HepG2 (cell line): ENCODE data around the gene ACE. TPM values are rescaled to one million over a fixed set of nuclear protein-coding genes. Genes with fewer than 3 reads are reported as not detected.

Experiments used
- ATAC-seq: fragments of 200-7000 bp; cut with Tn5 transposase; 3 replicates; pipeline ENCODE4 v1.9.1; 2020; ENCODE audit warnings: mild to moderate bottlenecking, moderate library complexity
- BruUV-seq: library from RNA; stranded (reverse); fragments of 400-500 nt; replicated peaks from 2 replicates; lab custom pipeline; 2021; lab: Mats Ljungman, UMichigan
- CTCF ChIA-PET: fragments of 300-600 bp; formaldehyde crosslinking; extraction: SDS; loops from one replicate; lab custom pipeline; 2021; ENCODE audit warnings: low total read pairs, inconsistent platforms, low intra/inter-chr PET ratio; lab: Yijun Ruan, JAX
- POLR2A ChIA-PET: fragments of 350-600 bp; sonication (Branson Sonifier 250); formaldehyde crosslinking; loops from one replicate; lab custom pipeline; 2020; ENCODE audit warnings: antibody characterized with exemption, inconsistent platforms; lab: Yijun Ruan, JAX
- DNase-seq: peaks from one replicate; pipeline ENCODE4 v3.0.0-alpha.2; 2015; ENCODE audit warnings: low spot score
- FAIRE-seq: peaks from 3 replicates; lab custom pipeline; 2011; peaks lifted over from hg19 to GRCh38; lab: Jason Lieb, UNC
- H2AFZ ChIP-seq: one replicate; pipeline ENCODE4 v1.6.1; 2011; ENCODE audit warnings: low read length, inconsistent platforms
- H3K27ac ChIP-seq: fragments of 300-600 bp; 3 replicates; pipeline ENCODE4 v1.8.0; 2011; ENCODE audit warnings: mixed run types, mild to moderate bottlenecking, mixed read lengths, low read length, inconsistent platforms; ENCODE audit not compliant: insufficient read depth; ENCODE audit errors: extremely low read length
- H3K27me3 ChIP-seq, 2 experiments: fragments of 200-600 bp in 1 of 2; 2 replicates in 1 of 2; 3 replicates in 1 of 2; pipeline versions ENCODE4 v1.6.0 to v1.8.0; 2011; ENCODE audit warnings: low read length in 2 of 2, mild to moderate bottlenecking in 2 of 2, moderate library complexity in 2 of 2, inconsistent platforms in 1 of 2; ENCODE audit not compliant: insufficient read depth in 2 of 2, control insufficient read depth in 1 of 2
- H3K36me3 ChIP-seq, 2 experiments: fragments of 200-600 bp in 1 of 2; replicated peaks in 1 of 2; 2 replicates in 1 of 2; 3 replicates in 1 of 2; pipeline versions ENCODE4 v1.5.1 to v1.8.0; 2011; ENCODE audit warnings: low read length in 2 of 2, inconsistent platforms in 1 of 2; ENCODE audit not compliant: insufficient read depth in 2 of 2, control insufficient read depth in 1 of 2
- H3K4me1 ChIP-seq: 2 replicates; pipeline ENCODE4 v1.5.1; 2012; ENCODE audit warnings: low read length, inconsistent platforms; ENCODE audit not compliant: insufficient read depth
- H3K4me2 ChIP-seq: 2 replicates; pipeline ENCODE4 v1.6.0; 2011; ENCODE audit warnings: low read depth, low read length, inconsistent platforms
- H3K4me3 ChIP-seq, 3 experiments: fragments of 200-600 bp in 1 of 3; sonication (generic), shearing (Covaris generic) in 1 of 3; replicated peaks in 1 of 3; 2 replicates each; pipeline ENCODE4 v1.5.1; 2011 to 2016; ENCODE audit warnings: low read length in 3 of 3, inconsistent platforms in 2 of 3, low read depth in 2 of 3, mild to moderate bottlenecking in 2 of 3, control low read depth in 1 of 3, mixed read lengths in 1 of 3; ENCODE audit not compliant: insufficient read depth in 1 of 3
- H3K79me2 ChIP-seq: one replicate; pipeline ENCODE4 v1.6.1; 2011; ENCODE audit warnings: low read length, inconsistent platforms; ENCODE audit not compliant: insufficient read depth
- H3K9ac ChIP-seq: 2 replicates; pipeline ENCODE4 v1.6.0; 2011; ENCODE audit warnings: mild to moderate bottlenecking, low read depth, low read length, inconsistent platforms; ENCODE audit not compliant: insufficient read depth
- H3K9me3 ChIP-seq: 2 replicates; pipeline ENCODE4 v1.5.1; 2012; ENCODE audit warnings: mild to moderate bottlenecking, low read length
- H4K20me1 ChIP-seq: 2 replicates; pipeline ENCODE4 v1.6.0; 2011; ENCODE audit warnings: inconsistent platforms, mild to moderate bottlenecking, low read length, moderate library complexity; ENCODE audit not compliant: insufficient read depth
- MTF2 ChIP-seq: sonication (generic); formaldehyde crosslinking; IDR thresholded peaks from 2 replicates; pipeline ENCODE4 v1.5.0; 2020; ENCODE audit warnings: missing genetic modification reagents, borderline replicate concordance
- PCBP2 ChIP-seq: fragments of 200-400 bp; formaldehyde crosslinking; optimal IDR thresholded peaks from 2 replicates; pipeline ENCODE3; 2018; ENCODE audit warnings: low read length, low read depth; ENCODE audit not compliant: poor library complexity, severe bottlenecking
- REL ChIP-seq: sonication (generic); formaldehyde crosslinking; conservative IDR thresholded peaks from 2 replicates; pipeline ENCODE4 v1.8.0; 2022; ENCODE audit warnings: mild to moderate bottlenecking, missing genetic modification reagents, moderate library complexity
- ZFAT ChIP-seq: sonication (generic); formaldehyde crosslinking; conservative IDR thresholded peaks from 2 replicates; pipeline ENCODE4 v1.8.1; 2023; ENCODE audit warnings: missing genetic modification reagents, inconsistent platforms
- ZNF367 ChIP-seq: sonication (generic); formaldehyde crosslinking; IDR thresholded peaks from 2 replicates; pipeline ENCODE4 v1.4.0; 2020; ENCODE audit warnings: missing genetic modification reagents, borderline replicate concordance
- WGBS: methylation state at CpG from one replicate; pipeline ENCODE4 v1.1.6; 2017; ENCODE audit warnings: low lambda C conversion rate; 5-methylcytosine and 5-hydroxymethylcytosine counted together
- in situ Hi-C: cut with HindIII; loops from 2 replicates; pipeline ENCODE4 v1.10.0; 2017; ENCODE audit warnings: low pct_unique_long_range_greater_than_20kb; ENCODE audit not compliant: extremely low pct_ligation_motif_present
- intact Hi-C: fragments of 100-400 bp; cut with micrococcal nuclease; formaldehyde crosslinking; loops from one replicate; pipeline ENCODE4 v1.10.0; 2022; ENCODE audit not compliant: unreplicated experiment
- polyA plus RNA-seq, 8 experiments: library from polyadenylated mRNA; depleted of rRNA in 3 of 8; stranded (reverse) in 7 of 8; unstranded in 1 of 8; fragments of >200 nt; fragmentation: Illumina TruSeq in 4 of 8; extraction: Trizol in 4 of 8; gene quantifications; 2 replicates each; pipeline versions ENCODE4 v1.2.1 to v1.2.3, GENCODE V29; 2011 to 2016; ENCODE audit warnings: low read depth in 4 of 8, missing spikeins in 1 of 8, mixed read lengths in 1 of 8; ENCODE audit not compliant: insufficient read depth in 1 of 8
- total RNA-seq, 5 experiments: library from RNA; depleted of rRNA; stranded (reverse); fragments of >200 nt; fragmentation: Illumina TruSeq; extraction: Trizol; gene quantifications; 2 replicates each; pipeline ENCODE4 v1.2.3, GENCODE V29; 2016; ENCODE audit warnings: low read depth in 1 of 5
- TF ChIP-seq, protein P1 (sequence below): sonication (generic); formaldehyde crosslinking; IDR thresholded peaks from 2 replicates; pipeline ENCODE4 v1.8.0; 2022; ENCODE audit warnings: mild to moderate bottlenecking, missing genetic modification reagents, moderate library complexity
- TF ChIP-seq, protein P2 (sequence below): sonication (generic); formaldehyde crosslinking; IDR thresholded peaks from 2 replicates; pipeline ENCODE4 v1.8.0; 2022; ENCODE audit warnings: missing genetic modification reagents, mild to moderate bottlenecking, moderate library complexity, borderline replicate concordance
- TF ChIP-seq, protein P3 (sequence below): sonication (generic); formaldehyde crosslinking; IDR thresholded peaks from 2 replicates; pipeline ENCODE4 v1.5.0; 2020; ENCODE audit warnings: mild to moderate bottlenecking, missing genetic modification reagents
- TF ChIP-seq, protein P4 (sequence below): sonication (generic); formaldehyde crosslinking; IDR thresholded peaks from 2 replicates; pipeline ENCODE4 v1.9.0; 2021; ENCODE audit warnings: missing genetic modification reagents, mild to moderate bottlenecking, borderline replicate concordance
- TF ChIP-seq, protein P5 (sequence below): sonication (generic); formaldehyde crosslinking; IDR thresholded peaks from one replicate; pipeline ENCODE4 v1.5.1; 2020; ENCODE audit warnings: mild to moderate bottlenecking, missing genetic modification reagents; ENCODE audit errors: not compliant biosample characterization

ACE gene
- total and polyA plus RNA-seq, 2 of the 13 experiments (the other 11 are each of a cell fraction or from before 2014, with no cell fraction given), result 0.08 to 0.13 TPM

DNA sequence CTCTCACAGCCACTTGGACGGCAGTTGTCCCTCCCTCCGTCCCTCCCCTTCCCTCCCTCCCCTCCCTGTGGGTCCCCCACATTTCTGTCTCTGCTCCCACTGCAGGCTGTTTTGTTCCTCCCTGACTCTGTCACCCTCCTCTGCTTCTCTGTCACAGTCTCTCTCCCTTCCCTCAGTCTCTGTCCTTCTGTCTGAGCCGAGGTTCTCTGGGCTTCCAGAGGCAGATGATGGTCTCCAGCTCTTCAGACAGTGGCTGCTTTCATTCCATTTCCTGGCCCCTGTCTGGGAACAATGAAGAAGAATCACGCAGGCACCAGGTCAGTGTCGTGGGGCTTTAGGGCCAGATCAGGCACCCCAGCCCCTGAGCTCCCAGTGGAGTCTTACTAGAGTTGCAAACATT, 21.9 kb upstream of the ACE start:
- no peaks in the 10 kb centered on the region for H3K9me3 ChIP-seq
- H2AFZ ChIP-seq, result no peak overlapping the region
- 20% methylated on average over 5 of the region's 5 CpGs for WGBS
- no peak; the same call in 2 of the 3 replicates for ATAC-seq
- H3K79me2 ChIP-seq, result no peaks in the 10 kb centered on the region
- in situ Hi-C loops (no loop called here), intact Hi-C loops (no loop called here)
- FAIRE-seq, result no peak
- no peak for DNase-seq
- no peak overlapping the region for H3K4me3 ChIP-seq
- POLR2A ChIA-PET, result no interaction called here
- H3K4me1 ChIP-seq, result peaks cover 18% of the 10 kb centered on the region
- H4K20me1 ChIP-seq, result no peaks in the 10 kb centered on the region
- BruUV-seq, result no TSS peak
- H3K27ac ChIP-seq, result no peak overlapping the region
- CTCF ChIA-PET, result no interaction called here
- H3K4me2 ChIP-seq, result no peak overlapping the region
- H3K27me3 ChIP-seq, result peaks cover 6 to 26% of the 10 kb centered on the region in 2 experiments; a peak in 4 of 5 replicates
- H3K9ac ChIP-seq, result no peak overlapping the region
- no peaks in the 10 kb centered on the region for H3K36me3 ChIP-seq
- no peak for TF ChIP-seq MTF2 (CRISPR knock-in tag)
- TF ChIP-seq, protein P1, sequence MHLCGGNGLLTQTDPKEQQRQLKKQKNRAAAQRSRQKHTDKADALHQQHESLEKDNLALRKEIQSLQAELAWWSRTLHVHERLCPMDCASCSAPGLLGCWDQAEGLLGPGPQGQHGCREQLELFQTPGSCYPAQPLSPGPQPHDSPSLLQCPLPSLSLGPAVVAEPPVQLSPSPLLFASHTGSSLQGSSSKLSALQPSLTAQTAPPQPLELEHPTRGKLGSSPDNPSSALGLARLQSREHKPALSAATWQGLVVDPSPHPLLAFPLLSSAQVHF (CRISPR knock-in tag), result no peak
- TF ChIP-seq REL (CRISPR knock-in tag), result no peak
- TF ChIP-seq, protein P2, sequence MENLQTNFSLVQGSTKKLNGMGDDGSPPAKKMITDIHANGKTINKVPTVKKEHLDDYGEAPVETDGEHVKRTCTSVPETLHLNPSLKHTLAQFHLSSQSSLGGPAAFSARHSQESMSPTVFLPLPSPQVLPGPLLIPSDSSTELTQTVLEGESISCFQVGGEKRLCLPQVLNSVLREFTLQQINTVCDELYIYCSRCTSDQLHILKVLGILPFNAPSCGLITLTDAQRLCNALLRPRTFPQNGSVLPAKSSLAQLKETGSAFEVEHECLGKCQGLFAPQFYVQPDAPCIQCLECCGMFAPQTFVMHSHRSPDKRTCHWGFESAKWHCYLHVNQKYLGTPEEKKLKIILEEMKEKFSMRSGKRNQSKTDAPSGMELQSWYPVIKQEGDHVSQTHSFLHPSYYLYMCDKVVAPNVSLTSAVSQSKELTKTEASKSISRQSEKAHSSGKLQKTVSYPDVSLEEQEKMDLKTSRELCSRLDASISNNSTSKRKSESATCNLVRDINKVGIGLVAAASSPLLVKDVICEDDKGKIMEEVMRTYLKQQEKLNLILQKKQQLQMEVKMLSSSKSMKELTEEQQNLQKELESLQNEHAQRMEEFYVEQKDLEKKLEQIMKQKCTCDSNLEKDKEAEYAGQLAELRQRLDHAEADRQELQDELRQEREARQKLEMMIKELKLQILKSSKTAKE, result no peak
- no peak for TF ChIP-seq ZFAT
- TF ChIP-seq, protein P3, sequence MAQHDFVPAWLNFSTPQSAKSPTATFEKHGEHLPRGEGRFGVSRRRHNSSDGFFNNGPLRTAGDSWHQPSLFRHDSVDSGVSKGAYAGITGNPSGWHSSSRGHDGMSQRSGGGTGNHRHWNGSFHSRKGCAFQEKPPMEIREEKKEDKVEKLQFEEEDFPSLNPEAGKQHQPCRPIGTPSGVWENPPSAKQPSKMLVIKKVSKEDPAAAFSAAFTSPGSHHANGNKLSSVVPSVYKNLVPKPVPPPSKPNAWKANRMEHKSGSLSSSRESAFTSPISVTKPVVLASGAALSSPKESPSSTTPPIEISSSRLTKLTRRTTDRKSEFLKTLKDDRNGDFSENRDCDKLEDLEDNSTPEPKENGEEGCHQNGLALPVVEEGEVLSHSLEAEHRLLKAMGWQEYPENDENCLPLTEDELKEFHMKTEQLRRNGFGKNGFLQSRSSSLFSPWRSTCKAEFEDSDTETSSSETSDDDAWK, result no peak
- TF ChIP-seq ZNF367, result no peak
- TF ChIP-seq, protein P4, sequence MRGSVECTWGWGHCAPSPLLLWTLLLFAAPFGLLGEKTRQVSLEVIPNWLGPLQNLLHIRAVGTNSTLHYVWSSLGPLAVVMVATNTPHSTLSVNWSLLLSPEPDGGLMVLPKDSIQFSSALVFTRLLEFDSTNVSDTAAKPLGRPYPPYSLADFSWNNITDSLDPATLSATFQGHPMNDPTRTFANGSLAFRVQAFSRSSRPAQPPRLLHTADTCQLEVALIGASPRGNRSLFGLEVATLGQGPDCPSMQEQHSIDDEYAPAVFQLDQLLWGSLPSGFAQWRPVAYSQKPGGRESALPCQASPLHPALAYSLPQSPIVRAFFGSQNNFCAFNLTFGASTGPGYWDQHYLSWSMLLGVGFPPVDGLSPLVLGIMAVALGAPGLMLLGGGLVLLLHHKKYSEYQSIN (CRISPR knock-in tag), result no peak
- TF ChIP-seq, protein P5, sequence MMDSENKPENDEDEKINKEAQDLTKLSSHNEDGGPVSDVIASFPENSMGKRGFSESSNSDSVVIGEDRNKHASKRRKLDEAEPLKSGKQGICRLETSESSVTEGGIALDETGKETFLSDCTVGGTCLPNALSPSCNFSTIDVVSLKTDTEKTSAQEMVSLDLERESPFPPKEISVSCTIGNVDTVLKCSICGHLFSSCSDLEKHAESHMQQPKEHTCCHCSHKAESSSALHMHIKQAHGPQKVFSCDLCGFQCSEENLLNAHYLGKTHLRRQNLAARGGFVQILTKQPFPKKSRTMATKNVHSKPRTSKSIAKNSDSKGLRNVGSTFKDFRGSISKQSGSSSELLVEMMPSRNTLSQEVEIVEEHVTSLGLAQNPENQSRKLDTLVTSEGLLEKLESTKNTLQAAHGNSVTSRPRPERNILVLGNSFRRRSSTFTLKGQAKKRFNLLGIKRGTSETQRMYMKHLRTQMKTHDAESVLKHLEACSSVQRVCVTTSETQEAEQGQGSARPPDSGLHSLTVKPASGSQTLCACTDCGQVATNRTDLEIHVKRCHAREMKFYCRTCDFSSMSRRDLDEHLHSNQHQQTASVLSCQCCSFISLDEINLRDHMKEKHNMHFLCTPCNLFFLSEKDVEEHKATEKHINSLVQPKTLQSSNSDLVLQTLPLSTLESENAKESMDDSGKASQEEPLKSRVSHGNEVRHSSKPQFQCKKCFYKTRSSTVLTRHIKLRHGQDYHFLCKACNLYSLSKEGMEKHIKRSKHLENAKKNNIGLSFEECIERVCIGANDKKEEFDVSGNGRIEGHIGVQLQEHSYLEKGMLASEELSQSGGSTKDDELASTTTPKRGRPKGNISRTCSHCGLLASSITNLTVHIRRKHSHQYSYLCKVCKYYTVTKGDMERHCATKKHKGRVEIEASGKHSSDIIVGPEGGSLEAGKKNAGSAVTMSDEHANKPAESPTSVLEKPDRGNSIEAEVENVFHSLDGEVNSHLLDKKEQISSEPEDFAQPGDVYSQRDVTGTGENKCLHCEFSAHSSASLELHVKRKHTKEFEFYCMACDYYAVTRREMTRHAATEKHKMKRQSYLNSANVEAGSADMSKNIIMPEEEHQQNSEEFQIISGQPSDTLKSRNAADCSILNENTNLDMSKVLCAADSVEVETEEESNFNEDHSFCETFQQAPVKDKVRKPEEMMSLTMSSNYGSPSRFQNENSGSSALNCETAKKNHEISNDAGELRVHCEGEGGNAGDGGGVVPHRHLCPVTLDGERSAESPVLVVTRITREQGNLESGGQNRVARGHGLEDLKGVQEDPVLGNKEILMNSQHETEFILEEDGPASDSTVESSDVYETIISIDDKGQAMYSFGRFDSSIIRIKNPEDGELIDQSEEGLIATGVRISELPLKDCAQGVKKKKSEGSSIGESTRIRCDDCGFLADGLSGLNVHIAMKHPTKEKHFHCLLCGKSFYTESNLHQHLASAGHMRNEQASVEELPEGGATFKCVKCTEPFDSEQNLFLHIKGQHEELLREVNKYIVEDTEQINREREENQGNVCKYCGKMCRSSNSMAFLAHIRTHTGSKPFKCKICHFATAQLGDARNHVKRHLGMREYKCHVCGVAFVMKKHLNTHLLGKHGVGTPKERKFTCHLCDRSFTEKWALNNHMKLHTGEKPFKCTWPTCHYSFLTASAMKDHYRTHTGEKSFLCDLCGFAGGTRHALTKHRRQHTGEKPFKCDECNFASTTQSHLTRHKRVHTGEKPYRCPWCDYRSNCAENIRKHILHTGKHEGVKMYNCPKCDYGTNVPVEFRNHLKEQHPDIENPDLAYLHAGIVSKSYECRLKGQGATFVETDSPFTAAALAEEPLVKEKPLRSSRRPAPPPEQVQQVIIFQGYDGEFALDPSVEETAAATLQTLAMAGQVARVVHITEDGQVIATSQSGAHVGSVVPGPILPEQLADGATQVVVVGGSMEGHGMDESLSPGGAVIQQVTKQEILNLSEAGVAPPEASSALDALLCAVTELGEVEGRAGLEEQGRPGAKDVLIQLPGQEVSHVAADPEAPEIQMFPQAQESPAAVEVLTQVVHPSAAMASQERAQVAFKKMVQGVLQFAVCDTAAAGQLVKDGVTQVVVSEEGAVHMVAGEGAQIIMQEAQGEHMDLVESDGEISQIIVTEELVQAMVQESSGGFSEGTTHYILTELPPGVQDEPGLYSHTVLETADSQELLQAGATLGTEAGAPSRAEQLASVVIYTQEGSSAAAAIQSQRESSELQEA (CRISPR knock-in tag), result no peak
- TF ChIP-seq PCBP2, result no peak
